C4-2B (cell line): ENCODE measurements around the gene REPIN1.

Experiments used
- CTCF ChIP-seq: fragments of 450-650 bp; conservative IDR thresholded peaks from 2 replicates; pipeline ENCODE4 v1.5.1; 2017; ENCODE audit warnings: mild to moderate bottlenecking
- ZFX ChIP-seq: fragments of 450-650 bp; IDR thresholded peaks from 2 replicates; pipeline ENCODE4 v1.6.1; 2017

- no peak for TF ChIP-seq CTCF
- TF ChIP-seq ZFX = peak; percentile 98
These were observed at the start of gene REPIN1 for GRCh38 chr7:150368096-150368883.
